H9 (cell line): ENCODE results near the gene LRMDA. TPM values are rescaled to one million over a fixed set of nuclear protein-coding genes. Genes with fewer than 3 reads are reported as not detected.

Experiments
- DNase-seq: peaks from one replicate; pipeline ENCODE4 v3.0.0-alpha.2; 2017
- H2AFZ ChIP-seq: one replicate; pipeline ENCODE4 v1.6.1; 2013; ENCODE audit warnings: mild to moderate bottlenecking, low read length, control low read depth, moderate library complexity
- H2AK5ac ChIP-seq: 2 replicates; pipeline ENCODE4 v1.6.1; 2013; ENCODE audit warnings: low read length, control low read depth, mixed read lengths; ENCODE audit not compliant: insufficient read length
- H2BK120ac ChIP-seq: one replicate; pipeline ENCODE4 v1.6.1; 2013; ENCODE audit warnings: low read depth, mild to moderate bottlenecking, low read length, control low read depth, inconsistent platforms; ENCODE audit not compliant: poor library complexity, severe bottlenecking
- H2BK12ac ChIP-seq: 2 replicates; pipeline ENCODE4 v1.6.1; 2013; ENCODE audit warnings: low read length, control low read depth, mixed read lengths, low read depth; ENCODE audit not compliant: insufficient read length
- H2BK15ac ChIP-seq: 2 replicates; pipeline ENCODE4 v1.6.1; 2013; ENCODE audit warnings: low read depth, low read length, control low read depth
- H2BK20ac ChIP-seq: one replicate; pipeline ENCODE4 v1.6.1; 2013; ENCODE audit warnings: low read depth, mild to moderate bottlenecking, low read length, control low read depth, inconsistent platforms; ENCODE audit not compliant: poor library complexity, severe bottlenecking
- H2BK5ac ChIP-seq: 2 replicates; pipeline ENCODE4 v1.6.1; 2013; ENCODE audit warnings: low read length, control low read depth, mixed read lengths; ENCODE audit not compliant: insufficient read length
- H3K14ac ChIP-seq: 2 replicates; pipeline ENCODE4 v1.6.1; 2013; ENCODE audit warnings: low read length, control low read depth; ENCODE audit not compliant: insufficient read depth
- H3K18ac ChIP-seq: 2 replicates; pipeline ENCODE4 v1.6.1; 2013; ENCODE audit warnings: low read depth, mild to moderate bottlenecking, mixed read lengths, low read length, control low read depth; ENCODE audit not compliant: insufficient read length
- H3K23ac ChIP-seq: 2 replicates; pipeline ENCODE4 v1.6.1; 2013; ENCODE audit warnings: low read length, control low read depth, mixed read lengths, low read depth; ENCODE audit not compliant: insufficient read length
- H3K23me2 ChIP-seq: 2 replicates; pipeline ENCODE4 v1.6.1; 2013; ENCODE audit warnings: low read depth, mild to moderate bottlenecking, mixed read lengths, low read length, control low read depth; ENCODE audit not compliant: insufficient read length, poor library complexity, severe bottlenecking
- H3K27ac ChIP-seq: 2 replicates; pipeline ENCODE4 v1.5.1; 2013; ENCODE audit warnings: low read length, control low read depth, mixed read lengths, low read depth; ENCODE audit not compliant: insufficient read length
- H3K27me3 ChIP-seq: 2 replicates; pipeline ENCODE4 v1.6.1; 2013; ENCODE audit warnings: low read length, control low read depth, inconsistent platforms; ENCODE audit not compliant: insufficient read depth
- H3K4ac ChIP-seq: 2 replicates; pipeline ENCODE4 v1.6.1; 2013; ENCODE audit warnings: low read depth, mild to moderate bottlenecking, control low read depth, inconsistent platforms, low read length, moderate library complexity
- H3K4me1 ChIP-seq: 2 replicates; pipeline ENCODE4 v1.6.1; 2013; ENCODE audit warnings: low read length, control low read depth, inconsistent platforms; ENCODE audit not compliant: insufficient read depth
- H3K4me2 ChIP-seq: 2 replicates; pipeline ENCODE4 v1.6.1; 2013; ENCODE audit warnings: low read length, control low read depth, mixed read lengths; ENCODE audit not compliant: insufficient read length, insufficient read depth
- H3K56ac ChIP-seq: 2 replicates; pipeline ENCODE4 v1.6.1; 2013; ENCODE audit warnings: low read depth, mild to moderate bottlenecking, mixed read lengths, low read length, control low read depth; ENCODE audit not compliant: insufficient read length
- H3K79me1 ChIP-seq: 2 replicates; pipeline ENCODE4 v1.6.1; 2013; ENCODE audit warnings: low read depth, mild to moderate bottlenecking, moderate library complexity, low read length, control low read depth, inconsistent platforms; ENCODE audit not compliant: insufficient read depth, poor library complexity, severe bottlenecking
- H3K79me2 ChIP-seq: 2 replicates; pipeline ENCODE4 v1.6.1; 2013; ENCODE audit warnings: low read length, control low read depth, inconsistent platforms; ENCODE audit not compliant: insufficient read depth
- H3K9ac ChIP-seq: 2 replicates; pipeline ENCODE4 v1.6.1; 2013; ENCODE audit warnings: low read length, control low read depth, mixed read lengths; ENCODE audit not compliant: insufficient read length; ENCODE audit errors: extremely low read depth
- H3K9me3 ChIP-seq: one replicate; pipeline ENCODE4 v1.6.1; 2013; ENCODE audit warnings: low read depth, low read length, inconsistent platforms; ENCODE audit not compliant: control insufficient read depth
- H3T11ph ChIP-seq: one replicate; pipeline ENCODE4 v1.6.1; 2013; ENCODE audit warnings: mild to moderate bottlenecking, low read length, control low read depth, inconsistent platforms
- H4K20me1 ChIP-seq: one replicate; pipeline ENCODE4 v1.6.1; 2013; ENCODE audit not compliant: control insufficient read depth, insufficient read length, insufficient read depth
- H4K5ac ChIP-seq: 2 replicates; pipeline ENCODE4 v1.6.1; 2013; ENCODE audit warnings: low read depth, mild to moderate bottlenecking, mixed read lengths, low read length, control low read depth; ENCODE audit not compliant: insufficient read length
- H4K8ac ChIP-seq: replicated peaks from 2 replicates; pipeline ENCODE4 v1.6.1; 2013; ENCODE audit warnings: low read length, control low read depth, mixed read lengths, low read depth; ENCODE audit not compliant: insufficient read length
- H4K91ac ChIP-seq: 2 replicates; pipeline ENCODE4 v1.6.1; 2013; ENCODE audit warnings: low read depth, mild to moderate bottlenecking, moderate library complexity, mixed read lengths, low read length, control low read depth; ENCODE audit not compliant: insufficient read length
- H3K27ac Mint-ChIP-seq, 3 experiments: 2 replicates in 2 of 3; 3 replicates in 1 of 3; pipeline ENCODE4 v1.8.0; 2020 to 2021; ENCODE audit warnings: mixed read lengths in 3 of 3, mild to moderate bottlenecking in 1 of 3, moderate library complexity in 1 of 3
- H3K27me3 Mint-ChIP-seq: 2 replicates; pipeline ENCODE4 v1.8.0; 2021; ENCODE audit warnings: low read depth, mild to moderate bottlenecking, moderate library complexity, mixed read lengths
- H3K36me3 Mint-ChIP-seq, 3 experiments: 2 replicates in 2 of 3; 3 replicates in 1 of 3; pipeline ENCODE4 v1.8.0; 2020 to 2021; ENCODE audit warnings: low read depth in 3 of 3, mixed read lengths in 3 of 3; ENCODE audit not compliant: insufficient read depth in 1 of 3
- H3K4me1 Mint-ChIP-seq, 2 experiments: 2 replicates each; pipeline ENCODE4 v1.8.0; 2020; ENCODE audit warnings: mixed read lengths in 2 of 2
- H3K4me3 Mint-ChIP-seq, 2 experiments: 2 replicates in 1 of 2; 3 replicates in 1 of 2; pipeline ENCODE4 v1.8.0; 2020 to 2021; ENCODE audit warnings: mild to moderate bottlenecking in 2 of 2, mixed read lengths in 2 of 2, moderate library complexity in 1 of 2
- H3K9me3 Mint-ChIP-seq, 2 experiments: 2 replicates in 1 of 2; 3 replicates in 1 of 2; pipeline ENCODE4 v1.8.0; 2020; ENCODE audit warnings: mild to moderate bottlenecking in 2 of 2, mixed read lengths in 2 of 2, moderate library complexity in 1 of 2
- CTCF ChIP-seq: fragments of 200-600 bp; sonication (generic); conservative IDR thresholded peaks from 3 replicates; pipeline ENCODE4 v1.8.0; 2021; ENCODE audit warnings: antibody characterized with exemption, mild to moderate bottlenecking
- WGBS: extraction: QIAGEN DNeasy Blood & Tissue Kit; methylation state at CpG from one replicate; pipeline ENCODE4 v1.1.7; 2013; ENCODE audit warnings: missing lambda C conversion rate, low lambda C conversion rate, mixed read lengths; ENCODE audit not compliant: insufficient read length; ENCODE audit errors: extremely low coverage; 5-methylcytosine and 5-hydroxymethylcytosine counted together
- total RNA-seq: library from RNA; stranded (reverse); gene quantifications from 2 replicates; pipeline ENCODE4 v1.2.1, GENCODE V29; 2021

LRMDA gene
- total RNA-seq, 1 experiment from 2014 or later: 1.8 TPM

- Histone ChIP-seq H3K18ac (no peak overlapping the region), H3K4ac (no peak overlapping the region), H2BK15ac (no peak overlapping the region), H3K9me3 (no peaks in the 10 kb centered on the region), H3K79me2 (no peaks in the 10 kb centered on the region), H3K56ac (no peak overlapping the region), H3K4me1 (peaks cover under 1% of the 10 kb centered on the region; the same call in 1 of the 2 replicates), H2BK120ac (no peak overlapping the region), H3K4me2 (no peak overlapping the region), H4K8ac (no peak overlapping the region), H3K27me3 (no peaks in the 10 kb centered on the region; the same call in 1 of the 2 replicates), H2BK20ac (no peak overlapping the region), H4K20me1 (no peaks in the 10 kb centered on the region), H2AK5ac (no peak overlapping the region), H3K14ac (no peak overlapping the region), H3K23ac (no peak overlapping the region), H3K79me1 (no peaks in the 10 kb centered on the region), H4K91ac (no peak overlapping the region), H2BK5ac (no peak overlapping the region), H3T11ph (no peak overlapping the region), H3K9ac (no peak overlapping the region), H3K27ac (no peak overlapping the region), H2AFZ (no peak overlapping the region), H4K5ac (no peak overlapping the region), H2BK12ac (no peak overlapping the region), H3K23me2 (no peaks in the 10 kb centered on the region)
- Mint-ChIP-seq H3K27me3 (peaks cover 23% of the 10 kb centered on the region), H3K36me3 (no peaks in the 10 kb centered on the region), H3K4me3 (no peak overlapping the region), H3K9me3 (no peaks in the 10 kb centered on the region), H3K4me1 (peaks cover 41 to 44% of the 10 kb centered on the region in 2 experiments), H3K27ac (no peak overlapping the region)
- 100% methylated on average over 1 of the region's 1 CpG for WGBS
- no peak for DNase-seq
- no peak for TF ChIP-seq CTCF
Observed at GRCh38 chr10:75460059-75460458, 28.6 kb downstream of the LRMDA start.
